Spleen (tissue), 7 donors: ENCODE data around the gene PYHIN1.
"Not testable (repeated sequence)": the region's sequence is repeated elsewhere in the genome, so short reads cannot be mapped to it uniquely, and the experiment has no call there.

Source experiments
- POLR2A ChIP-seq, 3 donors: fragments of 450-650 bp; IDR thresholded peaks; one replicate each; pipeline ENCODE4 v1.5.1; 2017; ENCODE audit warnings: antibody characterized with exemption in 3 of 3, mild to moderate bottlenecking in 1 of 3
- POLR2AphosphoS5 ChIP-seq, 3 donors: sonication (generic); formaldehyde crosslinking; IDR thresholded peaks; one replicate each; pipeline ENCODE4 v1.5.1; 2017; ENCODE audit warnings: antibody characterized with exemption in 3 of 3
- TF ChIP-seq, protein P1 (sequence below), 11 experiments: fragments of 200-600 bp in 7 of 11; fragments of 450-650 bp in 4 of 11; sonication (generic) in 4 of 11; IDR thresholded peaks in 8 of 11; conservative IDR thresholded peaks in 3 of 11; 1 replicate in 7 of 11; 2 replicates in 4 of 11; pipeline versions ENCODE4 v1.4.0 to v1.8.0; 2016 to 2021; ENCODE audit warnings: antibody characterized with exemption in 11 of 11, inconsistent platforms in 4 of 11, mild to moderate bottlenecking in 1 of 11
- donor health status: DM: no; HTN: no; CAD: no; lungs with moderate emphysema.
- donor health status: DM: no; HTN: no; CAD: no.
- donor health status: DM: no; HTN: no; CAD: no.

GRCh38 chr1:159006210-159006807 is 75.0 kb downstream of the PYHIN1 start:
- TF ChIP-seq, protein P1, sequence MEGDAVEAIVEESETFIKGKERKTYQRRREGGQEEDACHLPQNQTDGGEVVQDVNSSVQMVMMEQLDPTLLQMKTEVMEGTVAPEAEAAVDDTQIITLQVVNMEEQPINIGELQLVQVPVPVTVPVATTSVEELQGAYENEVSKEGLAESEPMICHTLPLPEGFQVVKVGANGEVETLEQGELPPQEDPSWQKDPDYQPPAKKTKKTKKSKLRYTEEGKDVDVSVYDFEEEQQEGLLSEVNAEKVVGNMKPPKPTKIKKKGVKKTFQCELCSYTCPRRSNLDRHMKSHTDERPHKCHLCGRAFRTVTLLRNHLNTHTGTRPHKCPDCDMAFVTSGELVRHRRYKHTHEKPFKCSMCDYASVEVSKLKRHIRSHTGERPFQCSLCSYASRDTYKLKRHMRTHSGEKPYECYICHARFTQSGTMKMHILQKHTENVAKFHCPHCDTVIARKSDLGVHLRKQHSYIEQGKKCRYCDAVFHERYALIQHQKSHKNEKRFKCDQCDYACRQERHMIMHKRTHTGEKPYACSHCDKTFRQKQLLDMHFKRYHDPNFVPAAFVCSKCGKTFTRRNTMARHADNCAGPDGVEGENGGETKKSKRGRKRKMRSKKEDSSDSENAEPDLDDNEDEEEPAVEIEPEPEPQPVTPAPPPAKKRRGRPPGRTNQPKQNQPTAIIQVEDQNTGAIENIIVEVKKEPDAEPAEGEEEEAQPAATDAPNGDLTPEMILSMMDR (IDR thresholded peaks at IDR 0.05 in 8 of 11, conservative IDR thresholded peaks at IDR 0.05 in 3 of 11), result not testable (repeated sequence)
- not testable (repeated sequence) for TF ChIP-seq POLR2A, POLR2AphosphoS5 (IDR thresholded peaks at IDR 0.05)
